OCI-LY7 (cell line): ENCODE data around the gene SDHA. TPM values are rescaled to one million over a fixed set of nuclear protein-coding genes. Genes with fewer than 3 reads are reported as not detected.
"Not testable (repeated sequence)": the region's sequence is repeated elsewhere in the genome, so short reads cannot be mapped to it uniquely, and the experiment has no call there.

Source experiments
- BruUV-seq: library from RNA; stranded (reverse); fragments of 400-500 nt; replicated peaks from 2 replicates; lab custom pipeline; 2021; lab: Mats Ljungman, UMichigan
- CTCF ChIA-PET: fragments of 300-600 bp; sonication (Branson Sonifier 250); formaldehyde crosslinking; loops from one replicate; lab custom pipeline; 2022; ENCODE audit warnings: antibody characterized with exemption; ENCODE audit not compliant: unreplicated experiment; lab: Charles Lee
- POLR2A ChIA-PET: fragments of 300-600 bp; sonication (Branson Sonifier 250); formaldehyde crosslinking; loops from one replicate; lab custom pipeline; 2022; ENCODE audit warnings: antibody characterized with exemption; lab: Charles Lee
- DNase-seq: peaks from one replicate; pipeline ENCODE4 v3.0.0-alpha.2; 2015; ENCODE audit warnings: low spot score
- H2AFZ ChIP-seq: fragments of 200-600 bp; sonication (generic), shearing (Covaris generic); 2 replicates; pipeline ENCODE4 v1.6.1; 2014; ENCODE audit warnings: mild to moderate bottlenecking, antibody characterized with exemption, low read length, moderate library complexity
- H3K27ac ChIP-seq: fragments of 200-600 bp; sonication (generic); 2 replicates; pipeline ENCODE4 v1.5.1; 2014; ENCODE audit warnings: mixed run types, low read depth, mild to moderate bottlenecking, moderate library complexity, low read length, inconsistent platforms; ENCODE audit not compliant: poor library complexity, severe bottlenecking
- H3K36me3 ChIP-seq: fragments of 200-600 bp; sonication (generic); 2 replicates; pipeline ENCODE4 v1.6.1; 2014; ENCODE audit warnings: mild to moderate bottlenecking, antibody characterized with exemption, low read length, moderate library complexity, mixed read lengths; ENCODE audit not compliant: insufficient read depth
- H3K4me1 ChIP-seq: fragments of 200-600 bp; sonication (generic); 2 replicates; pipeline ENCODE4 v1.5.1; 2014; ENCODE audit warnings: mild to moderate bottlenecking, low read length; ENCODE audit not compliant: insufficient read depth, poor library complexity, severe bottlenecking
- H3K4me2 ChIP-seq: fragments of 200-600 bp; sonication (generic); 2 replicates; pipeline ENCODE4 v1.6.1; 2014; ENCODE audit warnings: mild to moderate bottlenecking, low read length
- H3K4me3 ChIP-seq: fragments of 200-600 bp; sonication (generic); 2 replicates; pipeline ENCODE4 v1.5.1; 2014; ENCODE audit warnings: mild to moderate bottlenecking, low read depth, low read length; ENCODE audit not compliant: poor library complexity, severe bottlenecking
- H3K79me2 ChIP-seq: fragments of 200-600 bp; sonication (generic); 2 replicates; pipeline ENCODE4 v1.6.1; 2016; ENCODE audit warnings: low read depth, mild to moderate bottlenecking, low read length, moderate library complexity, mixed read lengths; ENCODE audit not compliant: insufficient read depth
- H3K9me2 ChIP-seq: fragments of 200-600 bp; sonication (generic); 2 replicates; pipeline ENCODE4 v1.6.1; 2016; ENCODE audit warnings: mild to moderate bottlenecking, low read length, mixed read lengths; ENCODE audit not compliant: insufficient read depth
- H3K9me3 ChIP-seq: fragments of 200-600 bp; sonication (generic); 2 replicates; pipeline ENCODE4 v1.6.1; 2014; ENCODE audit warnings: mild to moderate bottlenecking, mixed run types, low read length, mixed read lengths
- H4K20me1 ChIP-seq: fragments of 200-600 bp; sonication (generic); 2 replicates; pipeline ENCODE4 v1.6.1; 2014; ENCODE audit warnings: mild to moderate bottlenecking, antibody characterized with exemption, low read length, moderate library complexity, mixed read lengths; ENCODE audit not compliant: insufficient read depth
- CTCF ChIP-seq: fragments of 200-600 bp; sonication (generic); conservative IDR thresholded peaks from 2 replicates; pipeline ENCODE4 v1.5.1; 2014; ENCODE audit warnings: mild to moderate bottlenecking, antibody characterized with exemption, low read length, moderate library complexity, mixed read lengths
- EZH2phosphoT487 ChIP-seq: fragments of 200-600 bp; sonication (generic); IDR thresholded peaks from 2 replicates; pipeline ENCODE4 v1.6.1; 2018; ENCODE audit warnings: low read depth, borderline replicate concordance, mild to moderate bottlenecking, mixed run types, antibody characterized with exemption, low read length, moderate library complexity, mixed read lengths
- intact Hi-C: fragments of 100-400 bp; cut with micrococcal nuclease; formaldehyde crosslinking; loops from one replicate; pipeline ENCODE4 v1.10.0; 2022; ENCODE audit not compliant: unreplicated experiment
- total RNA-seq, 2 experiments: library from RNA; depleted of rRNA in 1 of 2; stranded (reverse); fragments of >200 nt in 1 of 2; shearing (Covaris generic) in 1 of 2; gene quantifications; 2 replicates each; pipeline ENCODE4 v1.2.3, GENCODE V29; 2014 to 2022

Gene SDHA
- total RNA-seq, 2 experiments from 2014 or later: 147 to 167 TPM

DNA sequence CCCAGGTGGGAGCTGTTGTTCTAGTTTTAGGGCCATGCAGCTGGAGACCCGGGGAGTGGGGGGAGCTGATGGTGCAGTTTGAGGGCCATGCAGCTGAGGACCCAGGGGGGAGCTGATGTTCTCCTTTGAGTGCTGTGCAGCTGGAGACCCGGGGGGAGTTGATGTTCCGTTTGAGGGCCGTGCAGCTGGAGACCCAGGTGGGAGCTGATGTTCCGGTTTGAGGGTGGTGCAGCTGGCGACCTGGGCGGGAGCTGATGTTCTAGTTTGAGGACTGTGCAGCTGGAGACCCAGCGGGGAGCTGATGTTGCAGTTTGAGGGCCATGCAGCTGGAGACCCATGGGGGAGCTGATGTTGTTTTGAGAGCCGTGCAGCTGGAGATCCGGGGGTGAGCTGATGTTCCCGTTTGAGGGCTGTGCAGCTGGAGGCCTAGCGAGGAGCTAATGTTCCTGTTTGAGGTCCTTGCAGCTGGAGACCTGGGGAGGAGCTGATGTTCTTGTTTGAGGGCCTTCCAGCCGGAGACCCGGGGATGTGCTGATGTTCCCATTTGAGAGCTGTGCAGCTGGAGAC lies 68.0 kb downstream of the SDHA start:
- H3K4me1 ChIP-seq: no peaks in the 10 kb centered on the region
- peak; percentile 27 for DNase-seq
- ChIA-PET CTCF (no interaction called here), POLR2A (interaction anchor here (0.8 kb wide), 1 partner anchor 195 kb away, joined by 4 read pairs; no protein-coding TSS in a partner anchor)
- intact Hi-C loops: no loop called here
- H3K36me3 ChIP-seq: peaks cover 69% of the 10 kb centered on the region
- H3K27ac ChIP-seq: peak overlapping the region; percentile 62
- no peak overlapping the region for H3K4me2 ChIP-seq
- H3K9me2 ChIP-seq: no peaks in the 10 kb centered on the region
- TF ChIP-seq CTCF: no peak
- TF ChIP-seq EZH2phosphoT487: no peak
- no TSS peak for BruUV-seq
- peaks cover 66% of the 10 kb centered on the region for H3K79me2 ChIP-seq
- H3K4me3 ChIP-seq: no peak overlapping the region
- H4K20me1 ChIP-seq: no peaks in the 10 kb centered on the region
- no peaks in the 10 kb centered on the region for H3K9me3 ChIP-seq
- H2AFZ ChIP-seq: no peak overlapping the region

- H4K20me1 ChIP-seq, H3K9me2 ChIP-seq, BruUV-seq: not testable (repeated sequence)
Observed at GRCh38 chr5:290200-290599, 72.1 kb downstream of the SDHA start.

DNA sequence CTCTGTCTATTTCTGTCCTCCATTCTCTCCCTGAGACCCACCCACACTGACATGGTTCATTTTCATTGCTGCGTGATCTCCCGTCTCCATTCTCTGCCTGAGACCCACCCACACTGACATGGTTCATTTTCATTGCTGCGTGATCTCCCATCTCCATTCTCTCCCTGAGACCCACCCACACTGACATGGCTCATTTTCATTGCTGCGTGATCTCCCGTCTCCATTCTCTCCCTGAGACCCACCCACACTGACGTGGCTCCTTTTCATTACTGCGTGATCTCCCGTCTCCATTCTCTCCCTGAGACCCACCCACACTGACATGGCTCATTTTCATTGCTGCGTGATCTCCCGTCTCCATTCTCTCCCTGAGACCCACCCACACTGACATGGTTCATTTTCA lies 73.2 kb downstream of the SDHA start:
- H2AFZ ChIP-seq, H3K4me3 ChIP-seq, H3K27ac ChIP-seq, intact Hi-C loops, H3K4me1 ChIP-seq, H3K9me3 ChIP-seq, H4K20me1 ChIP-seq, H3K9me2 ChIP-seq, CTCF ChIA-PET, DNase-seq, H3K4me2 ChIP-seq, BruUV-seq: not testable (repeated sequence)
- H3K36me3 ChIP-seq: peaks cover 16% of the 10 kb centered on the region
- H3K79me2 ChIP-seq: peaks cover 26% of the 10 kb centered on the region; the same call in 1 of the 2 replicates
- POLR2A ChIA-PET: interaction anchor here (1.2 kb wide), 1 partner anchor 13 kb away, joined by 4 read pairs; no protein-coding TSS in a partner anchor

More at GRCh38 chr5:290200-290599, 72.1 kb downstream of the SDHA start:
- H3K4me1 ChIP-seq, H3K4me2 ChIP-seq, H3K4me3 ChIP-seq, intact Hi-C loops, POLR2A ChIA-PET, DNase-seq, H3K27ac ChIP-seq, CTCF ChIA-PET, H3K9me3 ChIP-seq, H2AFZ ChIP-seq: not testable (repeated sequence)
- Histone ChIP-seq H3K36me3 (peaks cover 28% of the 10 kb centered on the region), H3K79me2 (peaks cover 35% of the 10 kb centered on the region; the same call in 1 of the 2 replicates)

GRCh38 chr5:294788-295187 lies 76.7 kb downstream of the SDHA start:
- H3K4me2 ChIP-seq, H3K9me3 ChIP-seq, H3K36me3 ChIP-seq, H2AFZ ChIP-seq, H3K4me3 ChIP-seq, intact Hi-C loops, H3K4me1 ChIP-seq, BruUV-seq, DNase-seq, H3K79me2 ChIP-seq, CTCF ChIA-PET, H3K27ac ChIP-seq, H4K20me1 ChIP-seq, H3K9me2 ChIP-seq, POLR2A ChIA-PET: not testable (repeated sequence)

GRCh38 chr5:296207-296606 lies 78.1 kb downstream of the SDHA start:
- H3K9me3 ChIP-seq, POLR2A ChIA-PET, BruUV-seq, H3K4me1 ChIP-seq, CTCF ChIA-PET, H3K9me2 ChIP-seq, H3K27ac ChIP-seq, intact Hi-C loops, H3K4me3 ChIP-seq, H3K4me2 ChIP-seq, H4K20me1 ChIP-seq, H3K36me3 ChIP-seq, DNase-seq, H3K79me2 ChIP-seq, H2AFZ ChIP-seq: not testable (repeated sequence)

- POLR2A ChIA-PET, CTCF ChIA-PET, H2AFZ ChIP-seq, H3K9me2 ChIP-seq, H3K36me3 ChIP-seq, H3K79me2 ChIP-seq, DNase-seq, H4K20me1 ChIP-seq, H3K9me3 ChIP-seq, H3K27ac ChIP-seq, intact Hi-C loops, H3K4me2 ChIP-seq, BruUV-seq, H3K4me3 ChIP-seq: not testable (repeated sequence)
- peaks cover 11% of the 10 kb centered on the region for H3K4me1 ChIP-seq
Observed at GRCh38 chr5:296954-297353, 78.8 kb downstream of the SDHA start.
